Measurements from ENCODE around the gene LRRC52. TPM values are rescaled to one million over a fixed set of nuclear protein-coding genes. Genes with fewer than 3 reads are reported as not detected.

Gene LRRC52
- total and polyA plus RNA-seq, 2 of the 13 experiments (the other 11 are each of a cell fraction or from before 2014, with no cell fraction given) = not detected

GRCh38 chr1:165610866-165611265 lies 67.1 kb downstream of the LRRC52 start:
- H4K20me1 ChIP-seq (ENCODE audit: insufficient read depth, low read length) = no peaks in the 10 kb centered on the region
- ChIA-PET POLR2A (no interaction called here), CTCF (ENCODE audit: low intra/inter-chr PET ratio, low total read pairs) (no interaction called here)
- H3K4me3 ChIP-seq (replicated peaks in 1 of 3; ENCODE audit: insufficient read depth in 1 of 3, low read depth in 2 of 3, low read length in 3 of 3) = no peak overlapping the region
- intact Hi-C loops (cut with micrococcal nuclease; ENCODE audit: unreplicated experiment) = no loop called here
- WGBS (ENCODE audit: low lambda C conversion rate) = 35% methylated on average over 1 of the region's 1 CpG
- no peak overlapping the region for H3K9ac ChIP-seq (ENCODE audit: insufficient read depth, low read depth, low read length)
- DNase-seq (ENCODE audit: low spot score) (no peak), FAIRE-seq (no peak), ATAC-seq (no peak)
- BruUV-seq (replicated peaks) = no TSS peak
- no peaks in the 10 kb centered on the region for H3K36me3 ChIP-seq (replicated peaks in 1 of 2; ENCODE audit: control insufficient read depth in 1 of 2, insufficient read depth in 2 of 2, low read length in 2 of 2)
- H3K4me1 ChIP-seq (ENCODE audit: insufficient read depth, low read length) = no peaks in the 10 kb centered on the region
- H3K9me3 ChIP-seq (ENCODE audit: low read length) = no peaks in the 10 kb centered on the region
- in situ Hi-C loops (cut with HindIII; ENCODE audit: extremely low pct_ligation_motif_present, low pct_unique_long_range_greater_than_20kb) = no loop called here
- no peak overlapping the region for H3K27ac ChIP-seq (ENCODE audit: extremely low read length, insufficient read depth, low read length)
- TF ChIP-seq HDAC2 (CRISPR knock-in tag; IDR thresholded peaks at IDR 0.05) (no peak), MAFK (conservative IDR thresholded peaks at IDR 0.05 in 1 of 2, IDR thresholded peaks at IDR 0.05 in 1 of 2; ENCODE audit: low read length in 2 of 2) (peak in 1 of 2 experiments; percentile 35; a peak in 2 of 4 replicates)
- no peaks in the 10 kb centered on the region for H3K27me3 ChIP-seq (ENCODE audit: control insufficient read depth in 1 of 2, insufficient read depth in 2 of 2, low read length in 2 of 2)
- no peaks in the 10 kb centered on the region for H3K79me2 ChIP-seq (ENCODE audit: insufficient read depth, low read length)
- no peak overlapping the region for H2AFZ ChIP-seq (ENCODE audit: low read length)
- H3K4me2 ChIP-seq (ENCODE audit: low read depth, low read length) = no peak overlapping the region

GRCh38 chr1:165612062-165612461 lies 68.3 kb downstream of the LRRC52 start:
- H3K4me3 ChIP-seq (replicated peaks in 1 of 3; ENCODE audit: insufficient read depth in 1 of 3, low read depth in 2 of 3, low read length in 3 of 3) = no peak overlapping the region
- no peaks in the 10 kb centered on the region for H3K4me1 ChIP-seq (ENCODE audit: insufficient read depth, low read length)
- ChIA-PET CTCF (ENCODE audit: low intra/inter-chr PET ratio, low total read pairs) (no interaction called here), POLR2A (no interaction called here)
- no peak overlapping the region for H3K4me2 ChIP-seq (ENCODE audit: low read depth, low read length)
- in situ Hi-C loops (cut with HindIII; ENCODE audit: extremely low pct_ligation_motif_present, low pct_unique_long_range_greater_than_20kb) (no loop called here), intact Hi-C loops (cut with micrococcal nuclease; ENCODE audit: unreplicated experiment) (no loop called here)
- H3K9me3 ChIP-seq (ENCODE audit: low read length) = no peaks in the 10 kb centered on the region
- no peaks in the 10 kb centered on the region for H3K27me3 ChIP-seq (ENCODE audit: control insufficient read depth in 1 of 2, insufficient read depth in 2 of 2, low read length in 2 of 2)
- H3K27ac ChIP-seq (ENCODE audit: extremely low read length, insufficient read depth, low read length) = no peak overlapping the region
- FAIRE-seq = no peak
- no peak for DNase-seq (ENCODE audit: low spot score)
- no peak overlapping the region for H2AFZ ChIP-seq (ENCODE audit: low read length)
- 61% methylated on average over 3 of the region's 3 CpGs for WGBS (ENCODE audit: low lambda C conversion rate)
- TF ChIP-seq CHCHD3 (CRISPR knock-in tag; IDR thresholded peaks at IDR 0.05) (no peak), ATRX (CRISPR knock-in tag; IDR thresholded peaks at IDR 0.05; ENCODE audit: borderline replicate concordance) (no peak), HMGXB3 (CRISPR knock-in tag; IDR thresholded peaks at IDR 0.05; ENCODE audit: borderline replicate concordance) (no peak), ARHGAP35 (CRISPR knock-in tag; IDR thresholded peaks at IDR 0.05; ENCODE audit: borderline replicate concordance) (no peak), HDAC6 (IDR thresholded peaks at IDR 0.05; ENCODE audit: low read depth, low read length) (no peak)
- no peaks in the 10 kb centered on the region for H4K20me1 ChIP-seq (ENCODE audit: insufficient read depth, low read length)
- H3K36me3 ChIP-seq (replicated peaks in 1 of 2; ENCODE audit: control insufficient read depth in 1 of 2, insufficient read depth in 2 of 2, low read length in 2 of 2) = no peaks in the 10 kb centered on the region
- no peak for ATAC-seq
- no TSS peak for BruUV-seq (replicated peaks)
- no peak overlapping the region for H3K9ac ChIP-seq (ENCODE audit: insufficient read depth, low read depth, low read length)
- no peaks in the 10 kb centered on the region for H3K79me2 ChIP-seq (ENCODE audit: insufficient read depth, low read length)

All from HepG2 (cell line).